GM19099 (cell line): Measurements from ENCODE around the gene CACNA1I.

Experiments
- POLR2A ChIP-seq: IDR thresholded peaks from 3 replicates; pipeline ENCODE4 v1.6.1; 2011; ENCODE audit warnings: low read depth; ENCODE audit not compliant: insufficient read length; ENCODE audit errors: extremely low read depth

The CACNA1I gene

DNA sequence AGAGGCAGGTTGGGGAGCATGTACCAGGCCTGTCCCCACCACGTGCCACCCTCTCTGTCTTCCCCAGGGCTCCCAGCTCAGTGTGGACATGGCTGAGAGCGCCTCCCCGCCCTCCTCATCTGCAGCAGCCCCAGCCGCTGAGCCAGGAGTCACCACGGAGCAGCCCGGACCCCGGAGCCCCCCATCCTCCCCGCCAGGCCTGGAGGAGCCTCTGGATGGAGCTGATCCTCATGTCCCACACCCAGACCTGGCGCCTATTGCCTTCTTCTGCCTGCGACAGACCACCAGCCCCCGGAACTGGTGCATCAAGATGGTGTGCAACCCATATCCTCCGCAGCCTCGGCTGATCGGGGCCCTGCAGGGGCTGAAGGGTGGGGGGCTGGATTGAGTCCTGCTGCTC is at the start of gene CACNA1I:
CACNA1I (plus strand) TSS at position 89 of the 400 bp plus-strand sequence; CDS start at position 89, 0 bp downstream.
- TF ChIP-seq POLR2A: no peak

DNA sequence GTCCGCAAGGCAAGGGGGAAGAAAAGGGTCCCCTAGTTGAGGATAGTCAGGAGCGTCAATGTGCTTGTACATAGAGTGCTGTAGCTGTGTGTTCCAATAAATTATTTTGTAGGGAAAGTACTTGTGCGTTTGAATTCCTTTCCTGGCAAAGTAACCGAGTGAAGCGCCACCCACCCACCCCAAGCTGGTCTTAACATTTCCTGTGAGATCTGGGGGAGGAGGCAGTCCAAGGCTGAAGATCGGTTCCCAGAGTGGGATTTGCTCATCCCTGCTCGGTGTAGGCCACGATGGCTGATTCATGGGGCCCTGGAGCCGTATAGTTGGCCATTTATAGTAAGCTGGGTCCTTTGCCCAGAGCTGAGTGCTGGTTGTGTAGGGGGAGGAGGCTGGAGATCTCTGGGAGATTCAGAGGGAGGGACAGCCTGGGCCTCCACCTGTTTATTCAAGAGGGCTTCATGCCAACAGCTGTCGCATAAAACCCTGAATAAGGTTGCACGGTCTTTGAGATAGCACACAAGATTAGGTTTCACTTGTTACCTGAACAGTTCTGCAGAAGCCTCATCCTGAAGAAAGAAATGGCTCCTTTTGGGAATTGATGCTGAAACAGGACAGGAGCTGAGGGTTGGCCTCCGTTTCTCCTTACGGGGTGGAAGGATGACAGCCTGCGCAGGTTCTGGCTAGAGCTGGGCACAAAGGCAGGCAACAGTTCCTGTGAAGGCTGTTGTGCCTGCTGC is 47.8 kb upstream of the CACNA1I start:
- TF ChIP-seq POLR2A: peak; percentile 69

DNA sequence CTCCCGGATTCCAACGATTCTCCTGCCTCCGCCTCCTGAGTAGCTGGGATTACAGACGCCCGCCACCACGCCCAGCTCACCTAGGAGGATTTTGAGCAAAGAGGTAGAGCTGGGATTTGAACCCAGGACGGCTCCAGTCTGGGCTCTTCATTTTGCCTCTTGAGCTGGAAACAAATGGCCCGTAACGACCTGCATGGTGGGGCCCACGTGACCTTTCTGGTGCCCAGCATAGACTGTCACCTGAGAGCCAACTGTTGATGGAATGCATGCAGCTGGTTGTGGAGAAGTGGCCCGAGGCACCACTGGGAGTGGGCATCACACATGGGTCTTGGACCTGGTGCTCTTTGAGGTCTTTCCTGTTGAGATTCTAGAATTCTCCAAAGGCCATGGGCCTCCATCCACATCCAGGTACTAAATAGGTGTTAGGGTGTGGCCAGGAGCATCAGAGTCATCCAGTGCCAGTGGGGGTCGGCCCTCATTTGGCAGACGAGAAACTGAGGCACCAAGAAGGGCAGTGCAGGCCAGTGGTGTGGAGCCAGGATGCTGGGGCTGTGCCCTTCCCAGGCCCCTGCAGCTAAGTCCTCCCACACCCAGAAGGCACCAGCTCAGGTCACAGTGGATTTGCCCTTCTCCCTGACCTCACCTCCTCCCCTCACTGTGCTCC is 46.3 kb upstream of the CACNA1I start:
- peak; percentile 55 for TF ChIP-seq POLR2A

DNA sequence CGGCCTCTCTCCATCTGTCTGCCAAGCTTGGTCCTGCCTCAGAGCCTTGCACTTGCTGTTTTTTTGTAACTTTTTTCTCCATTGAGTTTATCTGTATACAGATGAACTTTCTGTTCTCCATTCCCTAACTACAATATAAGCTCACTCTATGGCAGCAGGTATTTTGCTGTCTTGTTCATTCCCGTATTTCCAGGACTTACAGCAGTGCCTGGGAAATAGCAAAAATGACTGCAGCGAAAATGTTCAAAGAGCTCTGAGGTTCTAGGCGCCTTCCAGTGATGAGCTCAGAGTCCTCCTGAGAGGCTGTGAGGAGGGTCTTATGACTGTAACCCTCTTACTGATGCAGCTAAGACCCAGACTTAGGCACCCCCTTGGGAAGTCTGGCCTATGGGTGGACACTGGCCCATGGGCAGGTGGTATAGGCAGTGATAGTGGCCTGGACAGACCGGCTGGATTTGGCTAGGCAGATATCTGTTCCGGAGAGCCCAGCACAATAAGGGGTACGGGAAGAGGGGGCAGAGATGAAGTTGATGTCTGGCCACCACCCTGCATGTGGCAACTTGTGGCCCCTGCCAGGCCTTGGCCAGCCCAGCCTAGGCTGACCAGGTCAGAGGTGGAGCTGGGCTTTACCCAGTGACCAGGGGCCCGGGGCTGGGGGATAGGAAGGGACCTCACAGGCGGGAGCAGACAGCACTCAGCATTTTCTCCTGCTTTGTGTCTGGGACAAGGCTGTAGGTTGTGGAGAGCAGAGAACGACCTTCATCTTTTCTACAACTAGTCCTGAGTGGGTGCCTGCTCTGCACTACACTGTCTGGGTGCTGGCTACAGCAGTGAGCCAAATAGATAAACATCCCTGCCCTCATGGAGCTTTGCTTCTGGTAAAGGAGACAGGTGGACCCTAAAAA is 45.5 kb upstream of the CACNA1I start:
- TF ChIP-seq POLR2A: peak; percentile 12

DNA sequence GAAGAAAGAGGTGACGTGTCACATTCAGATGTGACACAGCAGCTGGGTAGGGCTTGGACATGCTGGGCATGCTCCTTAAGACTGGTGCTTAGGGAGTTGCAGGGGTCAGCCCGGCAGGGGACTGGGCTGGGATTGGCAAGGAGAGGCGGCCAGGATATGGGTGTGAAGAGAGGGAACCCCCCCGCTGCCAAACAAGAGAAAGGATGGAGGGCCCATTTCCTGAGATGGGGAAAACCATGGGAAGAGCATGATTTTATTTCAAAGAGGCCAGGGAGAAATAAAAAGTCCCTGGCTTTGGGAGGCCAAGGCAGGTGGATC is 44.9 kb upstream of the CACNA1I start:
- peak; percentile 8 for TF ChIP-seq POLR2A

DNA sequence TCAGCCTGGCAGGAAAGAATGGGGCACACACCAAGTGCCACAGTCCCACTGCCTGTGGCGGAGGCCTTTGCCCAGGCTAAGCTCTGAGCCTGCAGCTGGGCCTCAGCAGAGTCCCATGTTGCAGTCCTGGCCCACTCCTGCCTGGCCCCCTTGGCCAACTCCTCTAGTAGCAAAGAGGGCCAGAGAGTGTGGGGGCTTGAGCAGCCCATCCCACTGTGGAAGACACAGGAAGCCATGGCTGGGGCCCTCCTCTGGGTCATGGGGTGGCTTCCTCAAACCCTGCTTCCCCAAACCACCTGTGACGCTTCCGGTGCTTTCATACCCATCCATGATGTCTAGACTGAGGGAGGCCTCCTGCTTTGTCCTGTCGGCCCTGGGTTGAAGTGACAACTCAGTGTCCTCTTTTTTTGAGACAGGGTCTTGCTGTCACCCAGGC is 43.8 kb upstream of the CACNA1I start:
- TF ChIP-seq POLR2A: no peak

DNA sequence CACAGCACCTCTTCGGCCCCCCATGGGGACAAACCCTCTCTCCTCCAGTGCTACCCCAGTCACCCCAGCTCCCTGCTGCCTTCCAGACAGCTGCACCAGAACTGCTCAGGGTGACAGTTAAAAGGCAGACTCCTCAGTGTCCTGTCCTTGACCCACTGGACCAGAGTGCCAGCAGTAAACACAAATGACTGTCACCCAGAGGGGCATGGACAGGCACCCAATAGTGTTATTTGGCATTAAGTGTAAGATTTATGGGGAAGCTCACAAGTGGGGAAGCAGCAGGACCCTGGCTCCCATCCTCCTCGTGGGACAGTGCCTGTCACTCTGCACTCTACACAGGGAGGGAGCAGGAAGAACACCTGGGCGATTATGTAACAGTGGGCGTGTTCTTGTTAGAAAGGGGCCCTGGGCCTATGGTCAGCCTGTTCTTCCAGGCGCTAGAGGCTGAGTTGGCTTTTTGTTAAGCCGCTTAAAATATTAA is 43.0 kb upstream of the CACNA1I start:
- TF ChIP-seq POLR2A: no peak

DNA sequence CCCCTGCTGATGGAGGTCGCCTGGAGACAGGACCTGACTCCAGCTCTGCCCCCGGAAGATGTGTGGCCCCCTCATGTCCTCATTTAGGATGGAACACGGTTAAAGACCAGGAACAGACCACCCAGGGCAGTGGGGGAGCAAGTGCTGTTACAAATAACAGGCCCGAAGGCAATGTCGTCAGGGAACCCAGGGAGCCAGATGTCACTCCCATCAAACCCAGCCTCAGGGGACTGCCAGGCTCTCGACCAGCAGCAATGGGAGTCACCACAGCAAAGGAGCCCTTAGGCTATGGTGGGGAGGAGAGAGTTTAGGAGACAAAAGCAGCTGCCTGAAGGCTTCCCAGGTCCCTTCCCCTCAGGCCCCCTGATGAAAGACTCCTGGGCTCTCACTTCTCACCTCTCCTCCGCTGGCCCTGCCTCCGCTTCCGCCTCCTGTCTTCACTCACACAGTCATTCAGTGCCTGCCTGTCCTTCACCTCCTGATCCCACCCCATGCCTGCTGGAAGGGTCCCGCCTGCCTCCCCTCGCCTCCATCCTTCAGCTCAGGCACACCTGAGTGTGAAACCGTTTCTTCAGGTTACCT is 42.4 kb upstream of the CACNA1I start:
- no peak for TF ChIP-seq POLR2A

DNA sequence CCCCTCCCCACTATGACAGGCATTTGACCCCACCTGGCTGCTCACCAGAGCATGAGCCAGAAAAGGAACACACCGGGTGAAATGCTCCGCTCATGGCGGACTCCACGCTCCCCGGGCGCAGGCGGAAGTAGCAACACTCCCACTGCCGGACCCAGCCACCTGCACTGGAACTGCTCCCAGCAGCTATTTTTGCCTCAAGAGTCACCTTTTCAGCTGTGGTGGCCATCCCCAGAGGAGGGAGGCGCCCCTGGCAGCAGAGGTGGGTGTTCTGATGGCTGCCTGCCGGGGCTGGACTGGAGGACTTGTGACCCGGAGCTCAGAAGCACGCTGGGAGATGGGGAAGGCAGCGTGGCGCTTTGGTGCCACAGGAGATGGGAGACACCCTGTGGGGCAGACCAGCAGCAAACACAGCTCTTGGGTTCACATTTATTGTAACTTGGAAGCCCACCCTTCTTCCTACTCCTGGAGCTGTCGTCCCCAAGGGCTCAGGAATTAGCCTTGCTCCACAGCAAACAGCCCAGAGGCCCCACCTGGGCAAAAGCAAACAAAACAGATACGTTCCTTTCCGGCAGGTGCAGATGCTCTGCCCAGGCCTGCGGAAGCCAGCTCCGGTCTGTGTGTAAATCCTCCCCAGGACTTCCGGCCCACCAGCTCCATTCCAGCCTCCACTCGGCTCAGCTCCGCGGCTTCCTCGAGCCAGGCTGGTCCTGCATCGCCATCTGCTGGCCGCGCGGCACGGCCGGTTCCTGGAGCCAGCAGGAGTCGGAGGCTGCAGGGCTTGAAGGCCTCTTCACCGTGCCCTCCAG is 41.7 kb upstream of the CACNA1I start:
- no peak for TF ChIP-seq POLR2A

DNA sequence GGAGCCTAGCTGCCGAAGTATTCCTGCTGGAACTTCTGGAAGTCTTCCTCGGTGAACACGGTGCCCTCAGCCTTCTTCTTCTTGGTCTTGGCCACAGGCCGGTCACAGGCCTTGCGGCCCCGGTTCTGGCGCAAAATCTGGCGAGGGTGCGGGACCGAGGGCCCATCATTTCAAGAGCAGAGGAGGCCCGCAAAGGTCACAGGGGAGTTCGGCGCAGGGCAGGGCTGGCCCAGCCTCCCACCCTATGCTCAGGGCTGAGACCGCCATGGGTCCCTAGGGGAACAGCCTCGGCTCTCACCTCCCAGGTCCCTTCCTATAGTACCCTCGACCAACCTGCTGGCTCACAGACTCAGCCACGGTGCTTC is 41.1 kb upstream of the CACNA1I start:
- TF ChIP-seq POLR2A: no peak

DNA sequence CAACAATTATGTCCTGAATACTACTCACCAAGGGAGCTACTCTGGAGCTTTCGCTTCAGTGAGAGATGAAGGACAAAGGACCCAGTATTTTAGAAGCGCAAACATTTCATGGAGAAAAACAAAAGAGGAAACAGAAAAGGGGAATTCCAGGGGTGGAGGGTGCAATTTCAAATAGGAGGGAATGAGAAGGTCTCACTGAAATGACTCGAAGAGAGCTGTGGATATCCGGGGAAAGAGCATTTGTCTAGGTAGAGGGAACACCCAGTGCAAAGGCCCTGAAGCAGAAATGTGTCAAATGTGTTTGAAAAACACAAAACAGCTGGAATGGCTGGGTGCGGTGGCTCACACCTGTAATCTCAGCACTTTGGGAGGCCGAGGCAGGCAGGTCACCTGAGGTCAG is 40.4 kb upstream of the CACNA1I start:
- TF ChIP-seq POLR2A: no peak

DNA sequence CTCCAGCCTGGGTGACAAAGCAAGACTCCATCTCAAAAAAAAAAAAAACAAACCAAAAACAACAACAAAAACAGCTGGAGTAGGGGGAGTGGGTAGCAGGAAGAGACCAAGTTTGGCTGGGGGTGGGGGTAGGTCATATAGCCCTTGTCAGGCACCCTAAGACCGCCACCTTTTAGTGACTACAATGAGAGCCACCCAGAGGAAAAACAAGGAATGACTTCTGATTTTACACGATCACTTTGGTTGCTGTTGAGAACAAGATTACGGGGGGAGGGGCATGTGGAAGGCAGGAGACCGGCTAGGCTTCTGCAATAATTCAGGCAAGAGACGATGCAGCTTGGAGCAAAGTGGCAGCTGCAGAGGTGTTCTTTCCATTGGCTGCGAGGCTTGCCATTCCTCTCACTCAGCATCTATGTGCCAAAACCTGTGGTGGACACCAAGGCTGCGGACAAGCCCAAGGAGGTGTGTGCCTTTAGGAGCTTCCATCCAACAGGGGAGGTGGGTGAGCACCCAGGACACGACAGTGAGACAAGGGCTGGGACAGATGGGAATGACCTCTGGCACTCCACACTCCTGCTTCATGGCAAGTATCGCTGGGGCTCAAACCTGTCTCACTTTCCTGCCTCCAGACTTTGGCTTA is 39.7 kb upstream of the CACNA1I start:
- no peak for TF ChIP-seq POLR2A

DNA sequence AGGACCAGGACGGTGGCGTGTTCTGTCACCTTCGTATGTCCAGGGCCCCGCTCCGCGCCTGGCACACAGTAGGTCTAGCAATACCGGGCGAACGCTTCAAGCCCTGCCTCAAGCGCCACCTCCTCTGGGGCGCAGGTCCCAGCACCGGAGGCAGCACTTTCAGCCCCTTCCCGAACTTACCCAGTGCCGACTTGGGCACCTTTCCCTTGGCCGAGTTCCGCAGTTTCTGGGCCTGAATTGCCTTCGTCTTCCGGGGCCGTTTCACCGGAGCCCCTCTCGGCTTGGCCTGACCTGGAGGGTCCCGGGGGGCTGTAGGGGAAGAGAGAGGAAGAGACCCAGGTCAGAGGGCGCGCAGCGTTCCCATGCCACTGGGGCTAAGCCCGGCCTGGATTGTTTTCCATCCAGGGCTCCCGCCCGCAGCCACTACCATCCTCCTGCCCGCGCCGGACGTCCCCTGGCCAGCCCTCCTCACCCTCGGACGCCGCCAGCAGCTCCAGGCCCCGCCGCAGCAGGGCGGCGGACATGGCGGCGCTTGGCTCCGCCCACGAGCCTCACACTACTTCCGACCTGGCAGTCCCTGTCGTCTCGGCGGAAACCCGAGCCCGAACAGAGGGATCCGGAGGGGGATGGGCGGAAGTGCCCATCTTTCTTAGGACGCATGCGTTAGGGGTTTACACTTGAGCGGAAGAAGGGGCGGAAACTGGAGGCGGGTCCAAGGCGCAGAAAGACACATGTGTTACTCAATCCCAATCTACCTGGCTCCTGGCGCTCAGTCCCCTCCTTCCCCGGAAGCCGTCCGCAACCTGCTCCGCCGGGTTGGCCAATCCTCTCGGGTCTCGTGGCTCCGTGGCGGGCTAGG is 38.1 kb upstream of the CACNA1I start, which contains the start of gene RPS19BP1:
RPS19BP1 (minus strand) TSS at position 534 of the 859 bp plus-strand sequence; CDS start at position 524, 10 bp downstream.
- peak; percentile 96 for TF ChIP-seq POLR2A
